ENCODE data around the gene SPAG6.
"Not testable (repeated sequence)": the region's sequence is repeated elsewhere in the genome, so short reads cannot be mapped to it uniquely, and the experiment has no call there.

The SPAG6 gene

GRCh38 chr10:22341190-22341925, 3.9 kb upstream of the SPAG6 start:
- DNase-seq (ENCODE audit: low spot score): no peak

- no peak for DNase-seq (ENCODE audit: low spot score)
These were observed 3.4 kb upstream of the SPAG6 start for GRCh38 chr10:22341926-22342196.

GRCh38 chr10:22342421-22342820, 2.9 kb upstream of the SPAG6 start:
- no peak for DNase-seq (ENCODE audit: low spot score)

GRCh38 chr10:22343731-22344130, 1.6 kb upstream of the SPAG6 start:
- DNase-seq (ENCODE audit: low spot score): no peak

GRCh38 chr10:22344249-22344648, 1.0 kb upstream of the SPAG6 start:
- no peak for DNase-seq (ENCODE audit: low spot score)

- DNase-seq (ENCODE audit: low spot score): no peak
These were observed 455 bp upstream of the SPAG6 start for GRCh38 chr10:22344781-22345300.

GRCh38 chr10:22346096-22346661, 883 bp downstream of the SPAG6 start:
- DNase-seq (ENCODE audit: low spot score): no peak

- no peak for DNase-seq (ENCODE audit: low spot score)
These were observed 4.5 kb downstream of the SPAG6 start for GRCh38 chr10:22349755-22350154.

GRCh38 chr10:22351131-22351703, 5.9 kb downstream of the SPAG6 start:
- no peak for DNase-seq (ENCODE audit: low spot score)

GRCh38 chr10:22356324-22356873, 11.1 kb downstream of the SPAG6 start:
- DNase-seq (ENCODE audit: low spot score): no peak

- DNase-seq (ENCODE audit: low spot score): not testable (repeated sequence)
These were observed 12.5 kb downstream of the SPAG6 start for GRCh38 chr10:22357770-22358169.

- no peak for DNase-seq (ENCODE audit: low spot score)
These were observed 18.0 kb downstream of the SPAG6 start for GRCh38 chr10:22363305-22363704.

GRCh38 chr10:22364407-22365140, 19.3 kb downstream of the SPAG6 start:
- no peak for DNase-seq (ENCODE audit: low spot score)

- no peak for DNase-seq (ENCODE audit: low spot score)
These were observed 19.9 kb downstream of the SPAG6 start for GRCh38 chr10:22365233-22365632.

GRCh38 chr10:22365644-22366434, 20.5 kb downstream of the SPAG6 start:
- DNase-seq (ENCODE audit: low spot score): no peak

- DNase-seq (ENCODE audit: low spot score): no peak
These were observed 21.1 kb downstream of the SPAG6 start for GRCh38 chr10:22366435-22366703.

- no peak for DNase-seq (ENCODE audit: low spot score)
These were observed 21.5 kb downstream of the SPAG6 start for GRCh38 chr10:22366771-22367170.

- DNase-seq (ENCODE audit: low spot score): no peak
These were observed 22.2 kb downstream of the SPAG6 start for GRCh38 chr10:22367471-22367870.

GRCh38 chr10:22368402-22368801, 23.1 kb downstream of the SPAG6 start:
- no peak for DNase-seq (ENCODE audit: low spot score)

GRCh38 chr10:22368981-22369380, 23.7 kb downstream of the SPAG6 start:
- no peak for DNase-seq (ENCODE audit: low spot score)

- peak; percentile 1 for DNase-seq (ENCODE audit: low spot score)
These were observed 24.3 kb downstream of the SPAG6 start for GRCh38 chr10:22369434-22370072.

- DNase-seq (ENCODE audit: low spot score): no peak
These were observed 25.0 kb downstream of the SPAG6 start for GRCh38 chr10:22370320-22370719.
